ENCODE measurements around the gene CAT. TPM values are rescaled to one million over a fixed set of nuclear protein-coding genes. Genes with fewer than 3 reads are reported as not detected.

Gene CAT
- total RNA-seq, 1 donor from 2014 or later = 51.8 TPM

DNA sequence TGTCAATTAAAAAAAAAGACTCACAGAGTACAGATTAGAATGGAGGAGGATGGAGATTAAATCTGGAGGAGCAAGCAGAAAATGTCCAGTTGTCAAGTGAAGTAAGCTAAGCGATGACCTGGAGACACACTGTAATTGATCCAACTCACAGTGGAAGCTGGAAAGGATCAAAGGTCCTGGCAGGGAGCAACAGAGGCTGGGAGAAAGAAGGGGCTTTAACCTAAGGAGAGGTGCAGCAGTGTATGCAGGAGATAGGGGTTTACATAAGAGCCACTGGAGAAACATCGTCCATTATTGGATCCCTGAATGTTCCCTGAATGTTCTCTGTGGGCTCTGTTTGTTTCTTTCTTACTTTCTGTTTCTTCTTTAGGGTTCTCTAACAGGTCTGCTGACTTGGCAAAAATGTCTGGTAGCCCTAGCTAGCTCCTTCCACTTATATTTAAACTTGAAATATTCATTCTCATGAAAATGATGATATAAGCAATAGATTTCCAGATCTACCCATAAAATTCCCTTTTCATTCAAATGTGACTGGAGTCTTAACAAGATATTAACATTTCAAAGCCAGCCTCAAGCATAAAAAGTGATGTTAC, 30.1 kb upstream of the CAT start:
- Mint-ChIP-seq H3K27ac (no peak overlapping the region), H3K4me1 (ENCODE audit: low read depth) (peaks cover 2% of the 10 kb centered on the region), H3K27me3 (peaks cover 10% of the 10 kb centered on the region), H3K9me3 (ENCODE audit: low read depth) (peaks cover 11% of the 10 kb centered on the region), H3K4me3 (ENCODE audit: low read depth) (no peak overlapping the region), H3K36me3 (ENCODE audit: insufficient read depth) (no peaks in the 10 kb centered on the region)
- DNase-seq (ENCODE audit: low spot score, unreplicated experiment) = no peak
- TF ChIP-seq, protein P1, sequence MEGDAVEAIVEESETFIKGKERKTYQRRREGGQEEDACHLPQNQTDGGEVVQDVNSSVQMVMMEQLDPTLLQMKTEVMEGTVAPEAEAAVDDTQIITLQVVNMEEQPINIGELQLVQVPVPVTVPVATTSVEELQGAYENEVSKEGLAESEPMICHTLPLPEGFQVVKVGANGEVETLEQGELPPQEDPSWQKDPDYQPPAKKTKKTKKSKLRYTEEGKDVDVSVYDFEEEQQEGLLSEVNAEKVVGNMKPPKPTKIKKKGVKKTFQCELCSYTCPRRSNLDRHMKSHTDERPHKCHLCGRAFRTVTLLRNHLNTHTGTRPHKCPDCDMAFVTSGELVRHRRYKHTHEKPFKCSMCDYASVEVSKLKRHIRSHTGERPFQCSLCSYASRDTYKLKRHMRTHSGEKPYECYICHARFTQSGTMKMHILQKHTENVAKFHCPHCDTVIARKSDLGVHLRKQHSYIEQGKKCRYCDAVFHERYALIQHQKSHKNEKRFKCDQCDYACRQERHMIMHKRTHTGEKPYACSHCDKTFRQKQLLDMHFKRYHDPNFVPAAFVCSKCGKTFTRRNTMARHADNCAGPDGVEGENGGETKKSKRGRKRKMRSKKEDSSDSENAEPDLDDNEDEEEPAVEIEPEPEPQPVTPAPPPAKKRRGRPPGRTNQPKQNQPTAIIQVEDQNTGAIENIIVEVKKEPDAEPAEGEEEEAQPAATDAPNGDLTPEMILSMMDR (IDR thresholded peaks at IDR 0.05; ENCODE audit: unreplicated experiment) = no peak

- Mint-ChIP-seq H3K36me3 (ENCODE audit: insufficient read depth) (no peaks in the 10 kb centered on the region), H3K27ac (no peak overlapping the region), H3K4me3 (ENCODE audit: low read depth) (no peak overlapping the region), H3K27me3 (no peaks in the 10 kb centered on the region), H3K4me1 (ENCODE audit: low read depth) (peaks cover 4% of the 10 kb centered on the region), H3K9me3 (ENCODE audit: low read depth) (peaks cover 21% of the 10 kb centered on the region)
- TF ChIP-seq, protein P1 (IDR thresholded peaks at IDR 0.05; ENCODE audit: unreplicated experiment) = no peak
- no peak for DNase-seq (ENCODE audit: low spot score, unreplicated experiment)
Measured at GRCh38 chr11:34411111-34411510, 27.6 kb upstream of the CAT start.

GRCh38 chr11:34411791-34412190, 26.9 kb upstream of the CAT start:
- TF ChIP-seq, protein P1 (IDR thresholded peaks at IDR 0.05; ENCODE audit: unreplicated experiment) = no peak
- H3K36me3 Mint-ChIP-seq (ENCODE audit: insufficient read depth) = no peaks in the 10 kb centered on the region
- peaks cover 4% of the 10 kb centered on the region for H3K4me1 Mint-ChIP-seq (ENCODE audit: low read depth)
- H3K27ac Mint-ChIP-seq = no peak overlapping the region
- H3K27me3 Mint-ChIP-seq = no peaks in the 10 kb centered on the region
- no peak for DNase-seq (ENCODE audit: low spot score, unreplicated experiment)
- peaks cover 21% of the 10 kb centered on the region for H3K9me3 Mint-ChIP-seq (ENCODE audit: low read depth)
- H3K4me3 Mint-ChIP-seq (ENCODE audit: low read depth) = no peak overlapping the region

DNA sequence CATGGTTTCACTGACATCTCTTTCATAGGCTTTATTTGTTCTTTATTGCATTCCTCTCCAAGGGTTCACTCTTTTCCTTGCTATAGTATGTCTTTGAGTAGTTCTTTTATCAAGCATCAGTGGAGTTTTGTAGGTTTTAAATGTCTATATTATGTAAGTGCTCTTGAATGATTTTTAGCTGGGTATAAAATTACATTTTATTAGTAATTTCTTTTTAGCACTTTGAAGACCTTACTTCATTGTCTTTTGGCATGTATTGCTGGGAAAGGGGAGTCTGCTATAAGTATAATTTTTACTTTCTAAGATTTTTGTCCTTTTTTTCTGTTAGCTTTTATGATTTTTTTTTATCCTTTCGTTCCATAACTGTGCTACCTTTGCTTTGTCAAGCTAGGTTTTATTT, 25.5 kb upstream of the CAT start:
- Mint-ChIP-seq H3K4me3 (ENCODE audit: low read depth) (no peak overlapping the region), H3K36me3 (ENCODE audit: insufficient read depth) (no peaks in the 10 kb centered on the region), H3K27ac (no peak overlapping the region), H3K4me1 (ENCODE audit: low read depth) (peaks cover 4% of the 10 kb centered on the region), H3K27me3 (no peaks in the 10 kb centered on the region), H3K9me3 (ENCODE audit: low read depth) (peaks cover 21% of the 10 kb centered on the region)
- no peak for DNase-seq (ENCODE audit: low spot score, unreplicated experiment)
- TF ChIP-seq, protein P1 (IDR thresholded peaks at IDR 0.05; ENCODE audit: unreplicated experiment) = no peak

DNA sequence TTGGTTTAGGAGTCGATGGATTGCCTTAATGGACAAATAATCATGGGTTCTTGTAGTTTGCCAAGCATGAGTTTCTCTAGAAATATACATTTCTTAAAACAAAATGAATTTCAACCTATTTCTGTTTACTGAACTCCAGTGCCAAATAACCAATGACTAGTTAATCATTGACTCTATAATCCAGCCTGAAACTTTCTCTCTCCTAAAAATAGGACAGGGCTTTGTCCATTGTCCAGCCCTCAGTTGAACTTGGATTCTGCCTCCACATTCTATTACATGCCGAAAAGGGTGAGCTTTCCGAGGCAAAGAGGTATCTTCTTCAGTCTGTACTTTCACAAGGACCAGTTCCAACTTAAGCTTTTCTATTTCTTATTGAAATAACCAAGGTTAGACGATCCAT, 23.2 kb upstream of the CAT start:
- peaks cover 3% of the 10 kb centered on the region for H3K4me1 Mint-ChIP-seq (ENCODE audit: low read depth)
- TF ChIP-seq, protein P1 (IDR thresholded peaks at IDR 0.05; ENCODE audit: unreplicated experiment) = no peak
- peaks cover 21% of the 10 kb centered on the region for H3K9me3 Mint-ChIP-seq (ENCODE audit: low read depth)
- no peak for DNase-seq (ENCODE audit: low spot score, unreplicated experiment)
- no peaks in the 10 kb centered on the region for H3K36me3 Mint-ChIP-seq (ENCODE audit: insufficient read depth)
- H3K4me3 Mint-ChIP-seq (ENCODE audit: low read depth) = no peak overlapping the region
- peaks cover 3% of the 10 kb centered on the region for H3K27me3 Mint-ChIP-seq
- no peak overlapping the region for H3K27ac Mint-ChIP-seq

Measured in progenitor cell of endocrine pancreas (in vitro differentiated cells).